ENCODE results near the gene MESP1. TPM values are rescaled to one million over a fixed set of nuclear protein-coding genes. Genes with fewer than 3 reads are reported as not detected.

MESP1 gene
- total RNA-seq, 4 donors from 2014 or later, result 3.5 to 10.5 (median 6.2) TPM

DNA sequence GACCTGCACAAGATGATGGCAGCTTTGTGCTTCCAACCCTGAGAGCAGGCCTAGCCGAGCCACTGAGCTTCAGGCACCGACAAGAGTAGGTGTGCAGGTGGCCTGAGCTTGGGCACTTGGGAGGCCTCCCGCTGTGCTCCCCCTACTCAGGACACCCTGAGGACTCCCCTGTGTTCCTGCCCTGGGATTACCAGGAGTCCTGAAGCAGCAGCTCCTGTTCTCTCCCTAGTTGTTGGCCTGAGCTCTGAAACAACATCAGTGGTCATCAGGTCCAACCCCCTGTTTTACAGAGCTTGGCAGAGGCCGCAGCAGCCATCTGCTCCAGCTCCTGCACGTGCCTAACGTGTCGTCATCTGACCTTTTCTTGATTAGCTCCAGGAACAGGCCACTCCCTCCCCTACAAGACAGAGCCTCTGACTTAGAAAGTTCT, 17.0 kb upstream of the MESP1 start:
- WGBS, 2 donors, result 54 to 57% methylated on average over 7 of the region's 7 CpGs
- Histone ChIP-seq H3K4me3 (no peak overlapping the region), H3K27me3 (no peaks in the 10 kb centered on the region), H3K9me3 (no peaks in the 10 kb centered on the region), H3K36me3 (no peaks in the 10 kb centered on the region), H3K4me1 (no peaks in the 10 kb centered on the region), H3K27ac (peak overlapping the region in 1 of 4 donors; percentile 24)
- TF ChIP-seq POLR2A (IDR thresholded peaks at IDR 0.05) (no peak), EP300 (IDR thresholded peaks at IDR 0.05) (peak in 1 of 2 donors; percentile 34)
- peak in 1 of 2 donors; percentile 61 for DNase-seq (ENCODE audit: low spot score in 2 of 2)

DNA sequence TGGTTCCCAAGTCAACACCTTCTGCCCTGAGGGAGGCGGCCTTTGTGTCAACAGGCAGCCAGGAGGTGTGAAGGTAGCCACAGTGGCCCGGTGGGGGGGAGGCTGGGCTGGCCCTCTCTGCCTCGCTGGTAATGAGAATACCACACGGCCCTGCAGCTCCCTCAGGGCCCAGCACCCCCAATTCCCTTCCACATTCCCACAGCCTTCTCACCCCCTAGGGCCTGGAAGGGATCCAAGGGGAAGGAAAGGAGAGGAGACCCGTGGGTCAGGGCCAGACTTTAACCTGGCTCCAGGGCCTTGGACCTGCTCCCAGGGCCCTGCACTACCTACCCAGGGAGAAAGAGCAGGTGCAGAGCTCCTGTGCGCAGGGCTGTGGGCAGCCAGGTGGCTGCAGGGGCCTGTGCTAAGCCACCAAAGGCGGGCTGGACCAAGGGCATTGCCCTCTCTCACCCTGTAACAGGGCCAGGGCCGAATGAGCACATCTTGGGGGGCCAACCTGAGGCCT, 16.4 kb upstream of the MESP1 start:
- H3K27ac ChIP-seq, result no peak overlapping the region
- TF ChIP-seq POLR2A (IDR thresholded peaks at IDR 0.05) (no peak), EP300 (IDR thresholded peaks at IDR 0.05) (no peak)
- TF ChIP-seq, protein P1, sequence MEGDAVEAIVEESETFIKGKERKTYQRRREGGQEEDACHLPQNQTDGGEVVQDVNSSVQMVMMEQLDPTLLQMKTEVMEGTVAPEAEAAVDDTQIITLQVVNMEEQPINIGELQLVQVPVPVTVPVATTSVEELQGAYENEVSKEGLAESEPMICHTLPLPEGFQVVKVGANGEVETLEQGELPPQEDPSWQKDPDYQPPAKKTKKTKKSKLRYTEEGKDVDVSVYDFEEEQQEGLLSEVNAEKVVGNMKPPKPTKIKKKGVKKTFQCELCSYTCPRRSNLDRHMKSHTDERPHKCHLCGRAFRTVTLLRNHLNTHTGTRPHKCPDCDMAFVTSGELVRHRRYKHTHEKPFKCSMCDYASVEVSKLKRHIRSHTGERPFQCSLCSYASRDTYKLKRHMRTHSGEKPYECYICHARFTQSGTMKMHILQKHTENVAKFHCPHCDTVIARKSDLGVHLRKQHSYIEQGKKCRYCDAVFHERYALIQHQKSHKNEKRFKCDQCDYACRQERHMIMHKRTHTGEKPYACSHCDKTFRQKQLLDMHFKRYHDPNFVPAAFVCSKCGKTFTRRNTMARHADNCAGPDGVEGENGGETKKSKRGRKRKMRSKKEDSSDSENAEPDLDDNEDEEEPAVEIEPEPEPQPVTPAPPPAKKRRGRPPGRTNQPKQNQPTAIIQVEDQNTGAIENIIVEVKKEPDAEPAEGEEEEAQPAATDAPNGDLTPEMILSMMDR (IDR thresholded peaks at IDR 0.05), result no peak
- no peak overlapping the region for H3K4me3 ChIP-seq
- DNase-seq (ENCODE audit: low spot score in 2 of 2), result no peak
- H3K36me3 ChIP-seq, result no peaks in the 10 kb centered on the region
- no peaks in the 10 kb centered on the region for H3K27me3 ChIP-seq
- no peaks in the 10 kb centered on the region for H3K9me3 ChIP-seq
- no peaks in the 10 kb centered on the region for H3K4me1 ChIP-seq
- 59 to 66% methylated on average over 6 to 7 of the region's 8 CpGs for WGBS, 2 donors

DNA sequence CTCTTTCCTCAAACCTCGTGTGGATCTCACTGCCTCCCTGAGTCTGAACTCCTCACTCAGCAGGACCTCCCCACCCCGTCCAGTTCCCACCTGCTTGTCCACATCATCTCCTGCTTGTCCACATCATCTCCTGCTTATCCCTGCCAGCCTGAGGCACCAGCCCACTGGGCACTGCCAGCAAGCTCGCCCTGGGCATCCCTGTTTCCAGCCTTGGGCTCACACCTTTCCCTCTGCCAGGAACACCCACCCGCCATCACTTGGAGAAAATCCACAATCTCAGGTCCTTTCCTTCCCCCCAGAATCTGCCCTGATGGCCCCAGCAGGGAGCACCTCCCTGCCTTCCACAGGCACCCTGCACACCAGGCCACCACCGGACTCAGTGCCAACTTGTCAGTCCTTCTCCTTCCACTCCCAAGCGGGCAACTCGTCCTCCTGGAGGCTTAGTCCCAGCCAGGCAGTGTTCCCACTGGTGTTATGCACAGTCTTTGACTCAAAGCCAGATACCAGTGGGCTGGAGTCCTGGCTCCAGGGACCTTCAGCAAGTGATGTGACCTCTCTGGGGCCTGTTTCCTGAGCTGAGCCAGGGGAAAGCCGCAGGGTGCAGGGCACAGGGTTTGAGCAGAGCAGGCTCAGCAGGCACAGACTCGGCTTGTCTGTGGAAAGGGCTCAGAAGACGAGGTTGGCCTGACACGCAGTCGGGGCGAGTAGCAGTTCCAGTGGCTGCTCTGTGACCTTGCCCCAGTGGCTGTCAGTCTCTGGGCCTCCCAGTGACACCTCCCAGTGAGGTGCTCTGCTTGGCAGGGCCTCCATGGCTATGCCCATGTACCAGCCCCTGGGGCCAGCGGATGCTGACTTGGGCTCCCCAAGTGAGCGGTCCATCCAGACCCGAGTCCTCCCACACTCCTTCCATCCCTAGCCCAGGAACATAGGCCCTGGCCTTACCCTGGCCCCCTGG, 15.6 kb upstream of the MESP1 start:
- TF ChIP-seq POLR2A (IDR thresholded peaks at IDR 0.05), result no peak
- TF ChIP-seq, protein P1 (IDR thresholded peaks at IDR 0.05), result no peak
- no peak for TF ChIP-seq EP300 (IDR thresholded peaks at IDR 0.05)
- 78 to 82% methylated on average over 12 to 13 of the region's 16 CpGs for WGBS, 2 donors
- no peaks in the 10 kb centered on the region for H3K4me1 ChIP-seq
- H3K36me3 ChIP-seq, result no peaks in the 10 kb centered on the region
- no peak overlapping the region for H3K27ac ChIP-seq
- no peak for DNase-seq (ENCODE audit: low spot score in 2 of 2)
- H3K27me3 ChIP-seq, result no peaks in the 10 kb centered on the region
- H3K4me3 ChIP-seq, result no peak overlapping the region
- H3K9me3 ChIP-seq, result no peaks in the 10 kb centered on the region

DNA sequence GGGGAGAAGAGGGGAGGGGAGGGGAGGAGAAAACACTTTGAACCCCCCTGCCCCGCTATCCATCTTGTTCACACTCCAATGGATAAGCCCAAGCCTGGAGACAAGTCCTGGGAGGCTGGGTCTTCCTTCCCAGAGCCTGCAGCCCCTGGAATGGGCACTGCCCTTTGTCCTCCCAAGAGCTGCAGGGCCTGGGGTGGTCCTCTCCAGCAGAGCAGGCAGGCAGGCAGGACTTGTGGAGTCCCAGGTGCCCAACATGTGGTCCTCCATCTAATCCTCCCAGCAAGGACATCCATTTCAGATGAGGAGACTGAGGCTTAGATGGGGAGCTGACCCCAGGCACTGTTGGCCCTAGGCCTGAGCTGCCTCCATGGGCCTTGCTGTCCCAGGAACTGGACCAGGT, 14.6 kb upstream of the MESP1 start:
- DNase-seq (ENCODE audit: low spot score in 2 of 2), result no peak

DNA sequence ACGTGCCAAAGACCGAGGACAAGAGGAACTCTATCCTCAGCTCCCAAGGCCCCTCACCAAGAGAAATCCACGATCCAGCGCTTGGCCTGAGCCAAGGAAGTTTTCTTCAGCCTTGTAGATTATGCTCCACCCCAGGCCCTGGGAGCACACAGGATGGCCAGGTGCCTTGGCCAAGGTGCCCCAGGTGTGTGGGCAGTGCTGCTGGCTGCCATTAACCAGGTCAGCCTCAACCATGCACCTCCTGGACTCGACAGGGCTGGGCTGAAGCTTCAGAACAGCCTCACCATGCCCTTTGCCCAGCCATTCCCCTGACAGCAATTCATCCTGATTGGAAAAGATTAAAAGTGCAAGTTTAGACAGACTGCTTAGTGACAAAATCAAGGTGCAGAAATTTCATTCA, 10.9 kb upstream of the MESP1 start:
- DNase-seq (ENCODE audit: low spot score in 2 of 2), result no peak
- no peak overlapping the region for H3K4me3 ChIP-seq
- no peaks in the 10 kb centered on the region for H3K27me3 ChIP-seq
- WGBS, 2 donors, result 74 to 80% methylated on average over 5 of the region's 5 CpGs
- TF ChIP-seq POLR2A (IDR thresholded peaks at IDR 0.05), result no peak
- TF ChIP-seq, protein P1 (IDR thresholded peaks at IDR 0.05), result no peak
- TF ChIP-seq EP300 (IDR thresholded peaks at IDR 0.05), result no peak
- H3K4me1 ChIP-seq, result peaks cover 0 to 8% (median 0%) of the 10 kb centered on the region in 4 donors
- H3K9me3 ChIP-seq, result no peaks in the 10 kb centered on the region
- no peaks in the 10 kb centered on the region for H3K36me3 ChIP-seq
- H3K27ac ChIP-seq, result peak overlapping the region in 1 of 4 donors; percentile 27

More for the DNA sequence above, 14.6 kb upstream of the MESP1 start:
- WGBS, 2 donors, result 0 to 64% methylated on average over 1 of the region's 1 CpG
- Histone ChIP-seq H3K27ac (no peak overlapping the region), H3K27me3 (no peaks in the 10 kb centered on the region), H3K9me3 (no peaks in the 10 kb centered on the region), H3K4me3 (no peak overlapping the region), H3K36me3 (no peaks in the 10 kb centered on the region), H3K4me1 (peaks cover 0 to 4% (median 0%) of the 10 kb centered on the region in 4 donors)
- no peak for TF ChIP-seq EP300 (IDR thresholded peaks at IDR 0.05)
